Endothelial cell of hepatic sinusoid (primary cell): Measurements from ENCODE around the gene RAB20.
"Not testable (repeated sequence)": the region's sequence is repeated elsewhere in the genome, so short reads cannot be mapped to it uniquely, and the experiment has no call there.

Experiments used
- in situ Hi-C: cut with HindIII; loops from 2 replicates; pipeline ENCODE4 v1.10.0; 2017; ENCODE audit warnings: low sequenced_read_pairs

The RAB20 gene

DNA sequence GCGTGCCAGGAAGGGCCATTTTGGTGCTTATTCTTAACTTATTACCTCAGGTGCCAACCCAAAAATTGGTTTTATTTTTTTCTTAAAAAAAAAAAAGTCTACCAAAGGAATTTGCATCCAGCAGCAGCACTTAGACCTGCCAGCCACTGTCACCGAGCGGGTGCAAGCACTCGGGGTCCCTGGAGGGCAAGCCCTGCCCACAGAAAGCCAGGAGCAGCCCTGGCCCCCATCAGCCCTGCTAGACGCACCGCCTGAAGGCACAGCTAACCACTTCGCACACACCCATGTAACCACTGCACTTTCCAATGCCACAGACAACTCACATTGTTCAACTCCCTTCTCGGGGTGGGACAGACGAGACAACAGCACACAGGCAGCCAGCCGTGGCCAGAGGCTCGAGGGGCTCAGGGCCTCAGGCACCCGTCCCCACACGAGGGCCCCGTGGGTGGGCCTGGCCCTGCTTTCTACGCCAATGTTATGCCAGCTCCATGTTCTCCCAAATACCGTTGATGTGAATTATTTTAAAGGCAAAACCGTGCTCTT is 49.3 kb downstream of the RAB20 start:
- in situ Hi-C loops: no loop called here

DNA sequence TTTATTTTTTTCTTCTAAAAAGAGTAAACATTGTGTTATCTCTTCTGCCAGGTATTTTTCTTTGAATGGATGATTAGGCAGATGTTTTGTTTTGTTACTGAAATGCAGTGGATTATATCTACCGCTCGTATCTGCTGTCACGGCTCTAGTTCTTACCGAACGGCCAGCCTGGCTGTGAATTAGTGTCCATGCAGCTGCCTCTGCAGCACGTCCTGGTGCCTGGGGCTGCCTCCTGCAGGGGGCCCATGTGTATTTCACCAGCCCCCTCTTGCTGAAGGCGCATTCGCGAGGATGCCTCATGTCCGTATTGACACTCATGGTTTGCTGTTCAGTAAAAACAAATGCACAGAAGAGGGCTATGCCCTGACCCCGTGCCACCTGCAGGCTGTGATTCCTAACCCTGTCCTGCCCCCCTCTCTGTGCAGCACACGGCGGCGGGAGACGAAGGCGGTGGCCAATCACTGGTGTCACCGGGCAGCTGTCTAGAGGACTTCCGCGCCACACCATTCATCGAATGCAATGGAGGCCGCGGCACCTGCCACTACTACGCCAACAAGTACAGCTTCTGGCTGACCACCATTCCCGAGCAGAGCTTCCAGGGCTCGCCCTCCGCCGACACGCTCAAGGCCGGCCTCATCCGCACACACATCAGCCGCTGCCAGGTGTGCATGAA is 49.9 kb downstream of the RAB20 start:
- in situ Hi-C loops: no loop called here

DNA sequence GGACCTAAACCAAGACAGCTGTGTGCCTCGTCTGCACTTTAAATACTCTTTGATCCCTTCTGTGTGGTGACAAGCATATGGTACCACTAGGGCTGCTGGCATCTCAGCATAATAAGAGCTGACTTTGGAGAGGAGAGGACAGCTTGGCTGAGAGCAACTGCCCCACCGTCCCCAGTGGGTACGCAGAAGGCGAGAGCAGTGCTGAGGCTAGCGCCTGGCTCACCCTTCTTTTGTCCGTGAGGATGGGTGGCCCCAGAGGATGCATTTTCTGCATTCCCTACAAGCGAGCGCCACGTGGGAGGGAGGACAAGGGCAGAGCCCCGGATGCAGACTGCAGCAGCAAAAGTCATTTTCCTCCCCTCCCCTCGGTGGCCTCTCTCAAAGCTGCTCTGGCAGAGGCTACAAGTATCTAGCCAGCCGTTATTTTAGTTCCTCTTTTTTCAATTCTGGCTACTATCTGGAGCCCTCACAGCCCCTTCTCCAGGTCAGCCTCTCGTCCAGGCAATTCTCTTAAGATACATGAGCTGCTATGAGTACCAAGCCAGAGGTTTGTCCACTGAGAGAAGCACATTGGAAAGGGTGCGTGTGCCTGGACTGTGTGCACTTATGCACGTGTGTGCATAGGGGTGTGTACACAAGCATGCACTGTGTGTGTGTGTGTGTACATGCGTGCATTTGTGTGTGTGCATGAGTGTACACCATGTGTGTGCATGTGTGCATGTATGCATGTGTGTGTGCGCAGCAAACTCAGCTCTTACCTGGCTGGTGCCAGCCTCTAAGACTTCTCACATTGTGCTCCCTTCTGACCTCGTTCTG is 51.3 kb downstream of the RAB20 start:
- in situ Hi-C loops: loop anchor here (5.0 kb wide), 1 partner anchor 32 kb away; no protein-coding TSS in a partner anchor

DNA sequence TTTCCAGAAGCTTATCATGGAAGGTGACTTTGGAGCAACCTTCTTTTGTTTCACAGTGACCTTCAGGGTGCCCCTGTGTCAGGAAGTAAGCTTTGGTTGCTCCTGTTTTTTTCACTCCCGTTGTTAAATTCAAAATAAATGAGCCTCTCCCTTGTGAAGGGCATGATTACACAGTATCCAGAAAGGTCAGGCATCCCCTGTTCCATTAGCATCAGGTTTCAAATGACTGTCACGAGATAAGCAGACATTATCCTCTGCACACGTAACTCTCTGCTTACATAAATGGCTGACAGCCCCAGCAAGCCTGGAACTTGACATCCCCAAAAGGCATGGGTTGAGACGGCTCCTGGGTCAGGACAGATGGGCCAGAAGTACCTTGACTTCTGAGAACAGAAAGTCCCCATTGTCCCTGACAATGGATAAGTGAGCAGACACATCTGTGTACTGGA is 52.0 kb downstream of the RAB20 start:
- in situ Hi-C loops: loop anchor here (5.0 kb wide), 1 partner anchor 33 kb away; no protein-coding TSS in a partner anchor

DNA sequence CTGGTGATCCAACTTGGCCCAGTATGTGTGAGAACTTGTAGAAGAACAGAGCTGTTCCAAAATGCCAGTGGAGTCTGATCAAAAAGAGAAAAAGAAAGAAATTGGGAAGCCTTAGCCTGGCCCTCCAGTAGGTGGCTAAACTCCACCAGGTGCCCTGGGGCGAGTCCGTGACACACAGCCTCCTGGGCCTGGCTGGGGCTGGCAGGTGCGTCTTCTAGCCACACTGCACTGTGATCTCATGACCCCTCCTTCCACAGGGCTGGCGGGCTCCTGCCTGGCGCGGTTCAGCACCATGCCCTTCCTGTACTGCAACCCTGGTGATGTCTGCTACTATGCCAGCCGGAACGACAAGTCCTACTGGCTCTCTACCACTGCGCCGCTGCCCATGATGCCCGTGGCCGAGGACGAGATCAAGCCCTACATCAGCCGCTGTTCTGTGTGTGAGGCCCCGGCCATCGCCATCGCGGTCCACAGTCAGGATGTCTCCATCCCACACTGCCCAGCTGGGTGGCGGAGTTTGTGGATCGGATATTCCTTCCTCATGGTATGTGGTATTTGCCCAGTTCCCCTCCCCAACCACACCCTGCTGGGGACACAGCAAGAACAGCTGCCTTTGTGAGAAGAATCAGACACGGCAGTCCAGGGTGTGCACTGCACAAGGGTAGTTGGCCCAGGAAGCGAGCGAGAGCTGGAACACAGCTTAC is 53.7 kb downstream of the RAB20 start:
- in situ Hi-C loops: loop anchor here (5.0 kb wide), 1 partner anchor 34 kb away; no protein-coding TSS in a partner anchor

DNA sequence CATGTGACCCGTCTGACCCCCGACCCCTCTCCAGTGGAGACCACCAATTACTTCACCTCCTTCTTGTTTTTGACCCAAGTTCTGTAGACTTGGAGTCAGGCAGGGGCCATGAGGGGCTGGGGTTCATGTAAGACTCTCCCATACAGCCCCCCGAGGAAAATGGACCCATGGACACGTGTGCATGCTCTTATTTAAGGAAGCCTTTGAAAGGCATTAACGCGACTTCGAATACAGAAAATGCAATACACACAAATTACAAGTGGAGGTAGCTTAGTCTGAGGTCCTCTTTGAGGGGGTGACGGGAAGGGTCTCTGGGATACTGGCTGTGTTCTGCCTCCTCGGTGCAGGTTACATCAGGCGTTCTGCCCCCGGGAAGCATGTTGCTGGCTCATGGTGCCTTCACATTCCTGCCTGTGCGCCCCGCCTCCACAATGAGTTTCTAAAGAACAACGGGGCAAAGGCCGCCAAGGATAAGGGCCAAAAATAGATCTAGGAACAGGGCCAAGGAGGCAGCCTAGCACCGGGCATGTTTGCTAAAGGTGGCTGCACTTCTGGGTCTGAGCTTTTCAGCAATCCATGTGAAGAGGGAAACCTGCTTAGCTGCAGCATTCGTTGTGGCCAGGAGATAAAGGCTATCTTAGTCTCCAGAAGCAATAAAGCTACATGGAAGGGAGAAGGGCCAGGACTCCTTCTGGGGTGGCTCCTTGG is 54.5 kb downstream of the RAB20 start:
- in situ Hi-C loops: loop anchor here (5.0 kb wide), 1 partner anchor 35 kb away; no protein-coding TSS in a partner anchor

DNA sequence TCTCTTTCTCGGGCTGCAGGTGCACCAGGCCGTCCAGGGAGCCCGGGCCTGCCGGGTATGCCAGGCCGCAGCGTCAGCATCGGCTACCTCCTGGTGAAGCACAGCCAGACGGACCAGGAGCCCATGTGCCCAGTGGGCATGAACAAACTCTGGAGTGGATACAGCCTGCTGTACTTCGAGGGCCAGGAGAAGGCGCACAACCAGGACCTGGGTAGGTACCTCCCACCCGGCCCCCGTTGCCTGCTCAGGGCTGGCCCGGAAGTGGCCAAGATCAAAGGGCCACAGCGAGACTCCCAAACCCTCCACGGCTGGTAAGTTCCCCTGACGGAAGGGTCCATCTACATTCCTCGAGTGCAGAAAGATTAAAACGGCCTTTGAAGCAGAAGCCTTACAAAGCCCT is 55.1 kb downstream of the RAB20 start:
- in situ Hi-C loops: loop anchor here (5.0 kb wide), 1 partner anchor 36 kb away; no protein-coding TSS in a partner anchor

DNA sequence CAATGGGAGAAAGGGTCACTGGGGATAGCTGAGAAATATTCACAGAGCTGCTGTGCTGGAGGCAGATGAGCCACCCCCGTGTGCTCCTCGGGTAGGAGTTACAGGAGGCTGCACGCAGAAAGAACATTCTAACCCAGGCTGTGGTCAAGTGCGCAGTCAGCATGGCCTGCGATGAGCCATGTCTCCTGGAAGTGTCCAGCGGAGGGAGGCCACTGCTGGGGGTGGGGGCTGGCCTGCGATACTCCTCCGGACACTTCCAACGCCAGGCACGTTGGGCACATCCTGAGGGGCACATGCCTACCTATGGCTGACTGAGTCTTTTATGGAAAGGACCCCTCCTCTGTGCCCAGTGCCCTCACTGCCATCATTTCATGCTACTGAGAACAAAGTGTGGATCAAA is 55.9 kb downstream of the RAB20 start:
- in situ Hi-C loops: loop anchor here (5.0 kb wide), 1 partner anchor 37 kb away; no protein-coding TSS in a partner anchor

DNA sequence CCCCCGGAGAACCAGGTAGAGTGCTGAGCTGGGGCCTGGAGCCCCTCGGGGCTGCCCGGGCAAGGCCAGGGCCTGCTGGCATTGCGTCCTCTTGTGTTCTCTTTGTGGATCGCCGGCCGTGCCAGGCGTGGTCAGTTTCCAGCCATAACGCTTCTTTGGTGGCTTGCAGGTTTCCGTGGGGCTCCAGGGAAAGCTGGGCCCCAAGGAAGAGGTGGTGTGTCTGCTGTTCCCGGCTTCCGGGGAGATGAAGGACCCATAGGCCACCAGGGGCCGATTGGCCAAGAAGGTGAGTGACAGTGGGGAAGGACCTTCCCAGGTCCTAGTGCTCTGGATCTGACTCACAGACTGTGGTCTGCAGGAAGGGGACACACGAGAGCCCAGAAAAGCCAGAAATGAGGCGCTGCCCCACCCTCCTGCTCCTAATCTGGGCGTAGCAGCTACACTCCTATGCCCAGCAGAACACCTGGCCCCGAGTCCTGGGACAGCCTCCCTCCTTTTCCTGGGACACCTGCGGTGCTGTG is 57.5 kb downstream of the RAB20 start:
- in situ Hi-C loops: no loop called here

DNA sequence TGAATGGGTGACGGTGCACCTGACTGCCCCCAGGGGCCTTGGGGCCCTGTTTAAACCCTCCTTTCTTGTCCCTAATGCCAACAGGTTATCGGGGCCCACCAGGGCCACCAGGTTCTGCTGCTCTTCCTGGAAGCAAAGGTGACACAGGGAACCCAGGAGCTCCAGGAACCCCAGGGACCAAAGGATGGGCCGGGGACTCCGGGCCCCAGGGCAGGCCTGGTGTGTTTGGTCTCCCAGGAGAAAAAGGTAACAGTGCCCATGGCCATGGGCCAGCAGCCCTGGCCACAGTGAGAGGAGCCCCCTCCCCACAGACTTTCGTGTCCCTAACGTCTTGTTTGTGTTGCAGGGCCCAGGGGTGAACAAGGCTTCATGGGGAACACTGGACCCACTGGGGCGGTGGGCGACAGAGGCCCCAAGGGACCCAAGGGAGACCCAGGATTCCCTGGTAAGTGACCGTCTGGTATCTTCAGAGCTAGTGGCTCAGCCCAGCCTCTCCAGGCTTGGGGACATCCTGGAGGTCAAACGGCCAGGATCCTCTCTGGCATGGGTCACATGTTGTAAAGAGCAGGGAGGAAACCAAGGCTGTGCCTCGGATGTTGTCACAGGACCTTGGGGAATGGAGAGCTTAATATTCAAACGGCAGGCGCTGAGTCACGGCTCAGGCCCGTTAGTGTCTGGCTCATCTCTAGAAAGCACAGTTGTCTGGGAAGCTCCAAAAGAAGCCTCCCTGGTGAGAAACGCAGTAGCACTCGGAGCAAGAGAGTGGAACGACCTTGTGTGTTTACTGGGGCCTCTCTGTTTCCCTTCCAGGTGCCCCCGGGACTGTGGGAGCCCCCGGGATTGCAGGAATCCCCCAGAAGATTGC is 58.3 kb downstream of the RAB20 start:
- in situ Hi-C loops: no loop called here

DNA sequence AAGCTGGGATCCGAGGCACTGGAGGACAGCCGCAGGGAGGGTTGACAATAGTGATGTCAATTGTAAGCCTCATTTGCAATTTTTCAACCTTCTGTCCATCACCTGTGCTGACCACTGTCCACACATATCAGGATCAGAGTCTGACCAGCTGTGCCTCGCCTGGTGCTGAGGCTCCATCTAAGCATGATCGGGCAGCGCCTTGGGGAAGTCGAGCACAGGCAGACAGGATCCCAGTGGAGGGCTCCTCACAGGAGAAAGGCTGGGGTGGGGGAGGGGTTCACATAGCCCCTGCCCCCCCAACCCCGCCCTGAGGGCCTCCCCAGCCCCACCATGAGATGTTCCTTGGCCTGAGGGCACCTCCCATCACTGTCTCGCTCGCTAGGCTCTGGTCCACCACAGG is 60.3 kb downstream of the RAB20 start:
- in situ Hi-C loops: no loop called here

DNA sequence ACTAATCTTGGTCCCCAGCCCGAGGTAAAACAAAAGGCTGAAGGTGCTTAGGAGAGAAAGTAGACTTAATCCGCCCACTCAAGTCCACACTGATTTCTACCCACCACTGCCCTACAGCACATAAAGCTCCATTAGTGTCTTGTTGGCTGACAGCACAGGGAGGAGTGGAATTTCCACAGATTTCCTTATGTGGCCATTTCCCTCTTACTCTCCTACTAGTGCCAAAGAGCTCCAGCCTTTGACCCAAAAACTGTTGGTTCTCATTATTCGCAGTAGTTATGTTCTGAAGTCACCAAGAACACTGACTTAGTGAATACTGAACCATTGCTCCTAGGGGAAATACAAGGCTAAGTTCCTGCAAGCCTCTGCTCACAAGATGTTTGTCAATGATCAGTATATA is 61.2 kb downstream of the RAB20 start:
- in situ Hi-C loops: no loop called here

DNA sequence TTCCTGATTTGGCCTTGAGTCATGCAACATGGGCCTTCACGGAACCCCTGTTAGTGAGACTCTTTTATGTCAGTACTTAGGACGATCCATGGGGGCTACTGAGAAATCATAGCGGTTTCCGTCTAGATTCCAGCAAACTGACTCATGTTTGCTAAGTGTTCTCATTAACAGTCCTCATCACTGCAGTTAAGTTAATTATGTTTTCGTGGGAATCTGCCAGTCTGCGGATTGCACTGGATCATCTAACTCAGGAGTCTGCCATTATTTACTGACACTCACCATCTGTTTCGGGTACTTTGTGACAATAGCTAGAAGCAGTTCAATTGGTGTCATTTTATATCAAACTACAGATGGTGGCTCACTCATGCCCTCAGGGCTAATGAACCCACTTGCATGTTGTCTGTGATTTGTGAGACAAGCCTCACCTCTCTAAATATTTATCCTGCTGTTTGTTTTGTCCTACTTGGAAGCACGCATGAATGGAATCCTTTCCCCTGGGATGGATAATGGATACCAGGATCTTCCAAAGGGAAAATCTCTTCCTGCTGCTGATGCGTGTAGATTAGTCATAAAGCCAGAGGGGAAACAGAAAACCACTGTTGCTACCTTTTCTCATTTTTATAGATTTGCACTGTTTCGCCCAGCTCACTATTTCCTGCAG is 61.8 kb downstream of the RAB20 start:
- in situ Hi-C loops: no loop called here

DNA sequence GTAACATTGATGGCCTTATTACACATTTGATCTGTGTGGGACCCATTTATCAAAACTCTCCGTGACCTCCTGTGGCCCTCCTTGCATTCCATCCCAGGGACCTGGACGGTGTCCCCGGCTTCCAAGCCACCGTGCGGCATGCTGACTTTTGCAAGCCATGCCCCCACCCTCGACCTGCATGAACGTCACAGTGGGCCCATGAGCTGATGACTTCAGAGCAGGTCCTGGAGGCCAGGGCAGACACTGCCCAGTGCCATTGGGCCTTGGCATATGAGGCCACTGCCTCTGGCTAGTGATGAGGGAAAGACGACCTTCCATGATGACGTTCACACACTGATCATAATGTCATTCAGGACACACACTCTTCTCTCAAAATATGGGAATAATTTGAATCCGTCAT is 62.8 kb downstream of the RAB20 start:
- in situ Hi-C loops: no loop called here

DNA sequence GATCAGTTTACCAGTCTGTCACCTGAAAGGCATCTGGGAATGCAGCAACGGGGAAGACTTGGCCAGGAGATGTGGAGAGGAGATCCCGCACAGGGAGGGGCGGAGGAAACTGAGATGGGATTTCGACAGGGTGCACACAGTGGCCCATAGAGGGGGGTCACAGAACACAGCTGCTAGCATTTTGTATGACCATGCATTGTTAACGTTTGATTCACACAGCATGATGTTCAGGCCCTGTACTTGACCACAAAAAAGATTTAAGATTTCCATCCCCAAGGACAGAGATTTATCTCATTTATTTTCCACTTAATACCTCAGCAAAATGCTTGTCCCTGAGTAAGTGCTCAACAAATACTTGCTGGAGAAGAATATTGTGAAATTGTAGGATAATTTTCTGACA is 63.2 kb downstream of the RAB20 start:
- in situ Hi-C loops: no loop called here

DNA sequence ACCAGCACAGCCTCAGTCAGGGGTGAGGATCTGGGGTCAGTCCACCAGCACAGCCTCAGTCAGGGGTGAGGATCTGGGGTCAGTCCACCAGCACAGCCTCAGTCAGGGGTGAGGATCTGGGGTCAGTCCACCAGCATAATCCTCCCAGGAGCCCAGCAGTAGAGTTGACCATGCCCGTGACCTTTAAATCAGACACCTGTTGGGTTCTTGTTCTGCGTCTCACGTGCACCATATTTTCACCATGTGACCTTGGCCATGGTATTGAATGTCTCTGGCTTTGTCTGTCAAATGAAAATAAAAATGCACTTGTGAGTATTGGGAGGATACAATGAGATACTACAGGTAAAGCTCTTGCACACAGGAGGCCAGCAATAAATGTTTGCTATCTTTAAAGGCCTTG is 63.6 kb downstream of the RAB20 start:
- in situ Hi-C loops: not testable (repeated sequence)

DNA sequence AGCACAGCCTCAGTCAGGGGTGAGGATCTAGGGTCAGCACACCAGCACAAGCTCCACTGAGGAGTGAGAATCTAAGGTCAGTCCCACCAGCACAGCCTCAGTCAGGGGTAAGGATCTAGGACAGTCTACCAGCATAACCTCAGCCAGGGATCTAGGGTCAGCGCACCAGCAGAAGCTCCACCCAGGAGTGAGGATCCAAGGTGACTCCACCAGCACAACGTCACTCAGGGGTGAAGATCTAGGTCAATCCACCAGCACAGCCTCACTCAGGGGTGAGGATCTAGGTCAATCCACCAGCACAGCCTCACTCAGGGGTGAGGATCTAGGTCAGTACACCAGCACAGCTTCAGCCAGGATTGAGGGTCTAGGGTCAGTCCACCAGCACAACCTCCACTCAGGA is 64.5 kb downstream of the RAB20 start:
- in situ Hi-C loops: no loop called here

DNA sequence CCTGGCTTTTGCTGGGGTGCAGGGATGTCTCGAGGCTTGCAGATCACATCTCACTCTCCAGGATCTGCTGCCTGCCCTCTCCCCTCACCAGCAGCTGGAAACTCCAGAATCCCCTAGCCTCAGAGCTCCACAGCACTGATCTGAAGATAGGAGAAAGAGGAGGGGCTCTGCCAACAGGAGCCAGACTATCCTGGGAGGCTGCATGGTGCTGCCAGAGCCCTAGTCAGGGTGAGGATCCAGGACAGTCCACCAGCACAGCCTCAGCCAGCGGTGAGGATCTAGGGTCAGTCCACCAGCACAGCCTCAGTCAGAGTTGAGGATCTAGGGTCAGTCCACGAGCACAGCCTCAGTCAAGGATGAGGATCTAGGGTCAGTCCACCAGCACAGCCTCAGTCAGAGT is 65.2 kb downstream of the RAB20 start:
- in situ Hi-C loops: no loop called here

DNA sequence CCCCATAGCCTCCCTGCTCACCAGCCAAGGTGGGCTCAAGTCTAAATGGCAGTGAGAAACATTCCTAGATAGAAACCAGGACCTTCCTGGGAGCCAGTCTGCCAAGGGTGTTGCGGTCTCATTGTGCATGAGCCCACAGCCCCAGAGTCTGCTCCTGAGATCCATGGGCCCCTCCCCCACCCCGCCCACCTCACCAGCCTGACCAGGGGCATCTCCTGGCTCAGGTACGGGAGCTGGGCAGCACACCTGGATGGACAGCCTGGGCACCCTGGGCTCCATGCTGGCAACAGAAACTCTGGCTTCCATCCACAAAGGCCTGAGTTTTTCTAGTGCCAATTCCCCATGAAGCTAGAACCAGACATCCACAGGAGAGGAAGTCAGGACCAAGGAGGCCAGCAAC is 65.6 kb downstream of the RAB20 start:
- in situ Hi-C loops: no loop called here
